NT2/D1 (cell line): ENCODE results near the gene ANKRD61.
"Not testable (repeated sequence)": the region's sequence is repeated elsewhere in the genome, so short reads cannot be mapped to it uniquely, and the experiment has no call there.

Experiments used
- DNase-seq: peaks from one replicate; pipeline ENCODE4 v3.0.0-alpha.2; 2011; ENCODE audit warnings: low read depth, low spot score
- H3K27me3 ChIP-seq: 2 replicates; pipeline ENCODE4 v1.6.0; 2011; ENCODE audit warnings: mild to moderate bottlenecking; ENCODE audit not compliant: insufficient read length, insufficient read depth
- H3K36me3 ChIP-seq: 2 replicates; pipeline ENCODE4 v1.6.1; 2011; ENCODE audit warnings: mild to moderate bottlenecking, low read length, mixed read lengths; ENCODE audit not compliant: insufficient read depth, insufficient read length
- H3K4me1 ChIP-seq: 2 replicates; pipeline ENCODE4 v1.5.1; 2011; ENCODE audit not compliant: insufficient read depth, insufficient read length
- H3K4me3 ChIP-seq: 2 replicates; pipeline ENCODE4 v1.5.1; 2011; ENCODE audit warnings: low read depth; ENCODE audit not compliant: insufficient read length
- H3K9ac ChIP-seq: 2 replicates; pipeline ENCODE4 v1.6.0; 2011; ENCODE audit warnings: low read depth; ENCODE audit not compliant: insufficient read length
- H3K9me3 ChIP-seq: 2 replicates; pipeline ENCODE4 v1.5.1; 2011; ENCODE audit warnings: mild to moderate bottlenecking, low read length; ENCODE audit not compliant: insufficient read depth
- SUZ12 ChIP-seq: IDR thresholded peaks from 2 replicates; pipeline ENCODE4 v1.6.1; 2011; ENCODE audit not compliant: insufficient read length, insufficient read depth; ENCODE audit errors: extremely low read depth
- YY1 ChIP-seq: IDR thresholded peaks from 2 replicates; pipeline ENCODE4 v1.6.1; 2011; ENCODE audit not compliant: insufficient read length, insufficient read depth
- ZNF274 ChIP-seq: IDR thresholded peaks from 2 replicates; pipeline ENCODE4 v1.6.1; 2011; ENCODE audit warnings: mild to moderate bottlenecking, low read depth, low read length

The ANKRD61 gene

DNA sequence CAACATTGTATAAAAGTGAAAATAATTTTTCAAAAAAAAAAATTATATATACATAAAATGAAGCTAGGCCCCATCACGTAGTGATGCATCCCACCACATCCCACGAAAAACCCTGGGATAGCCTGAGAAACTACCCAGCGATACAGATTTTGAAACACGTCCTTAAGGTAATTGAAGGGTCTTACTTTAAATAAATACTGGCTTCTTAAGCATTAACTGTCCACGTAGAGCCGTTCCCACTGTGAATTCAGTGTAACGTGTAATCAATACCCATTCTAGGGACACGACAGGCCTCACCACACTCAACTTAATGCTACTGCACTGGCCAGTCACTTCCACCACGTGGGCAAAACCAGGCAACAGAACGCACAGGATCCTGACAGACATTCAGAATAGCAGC, 4.0 kb downstream of the ANKRD61 start:
- no peaks in the 10 kb centered on the region for H3K4me1 ChIP-seq
- DNase-seq: no peak
- no peak overlapping the region for H3K9ac ChIP-seq
- no peak overlapping the region for H3K4me3 ChIP-seq
- H3K27me3 ChIP-seq: no peaks in the 10 kb centered on the region
- H3K36me3 ChIP-seq: peaks cover 87% of the 10 kb centered on the region
- no peaks in the 10 kb centered on the region for H3K9me3 ChIP-seq
- no peak for TF ChIP-seq ZNF274
- no peak for TF ChIP-seq SUZ12
- no peak for TF ChIP-seq YY1

DNA sequence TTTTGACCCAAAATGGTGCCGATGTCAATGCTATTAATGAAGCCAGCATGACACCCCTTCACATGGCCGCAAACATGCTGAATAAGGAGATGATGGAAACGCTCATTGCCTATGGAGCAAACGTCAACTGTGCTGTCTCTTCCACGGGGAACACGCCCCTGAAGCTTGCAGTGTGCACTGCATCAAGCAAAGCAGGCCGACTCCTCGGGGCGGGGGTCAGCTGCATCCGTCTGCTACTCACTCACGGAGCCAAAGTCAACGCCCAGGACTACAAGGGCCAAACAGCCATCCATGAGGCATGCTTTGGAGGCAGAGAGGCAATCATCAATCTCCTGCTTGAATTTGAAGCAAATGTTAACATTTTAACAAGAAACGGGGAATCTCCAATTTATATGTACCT, 4.5 kb downstream of the ANKRD61 start:
- peaks cover 87% of the 10 kb centered on the region for H3K36me3 ChIP-seq
- H3K27me3 ChIP-seq: no peaks in the 10 kb centered on the region
- no peak for TF ChIP-seq ZNF274
- TF ChIP-seq SUZ12: no peak
- no peak for TF ChIP-seq YY1
- no peaks in the 10 kb centered on the region for H3K4me1 ChIP-seq
- H3K4me3 ChIP-seq: no peak overlapping the region
- no peak for DNase-seq
- no peaks in the 10 kb centered on the region for H3K9me3 ChIP-seq
- H3K9ac ChIP-seq: no peak overlapping the region

GRCh38 chr7:6049780-6050179, 18.6 kb downstream of the ANKRD61 start:
- no peaks in the 10 kb centered on the region for H3K27me3 ChIP-seq
- no peaks in the 10 kb centered on the region for H3K9me3 ChIP-seq
- no peak for DNase-seq
- no peak overlapping the region for H3K9ac ChIP-seq
- H3K36me3 ChIP-seq: peaks cover 76% of the 10 kb centered on the region
- H3K4me3 ChIP-seq: no peak overlapping the region
- no peaks in the 10 kb centered on the region for H3K4me1 ChIP-seq
- TF ChIP-seq SUZ12 (no peak), YY1 (no peak), ZNF274 (no peak)

- not testable (repeated sequence) for H3K4me3 ChIP-seq, H3K9ac ChIP-seq, DNase-seq, H3K27me3 ChIP-seq, H3K4me1 ChIP-seq, H3K9me3 ChIP-seq
- H3K36me3 ChIP-seq: peaks cover 65% of the 10 kb centered on the region
These were observed 20.0 kb downstream of the ANKRD61 start for GRCh38 chr7:6051185-6051584.

DNA sequence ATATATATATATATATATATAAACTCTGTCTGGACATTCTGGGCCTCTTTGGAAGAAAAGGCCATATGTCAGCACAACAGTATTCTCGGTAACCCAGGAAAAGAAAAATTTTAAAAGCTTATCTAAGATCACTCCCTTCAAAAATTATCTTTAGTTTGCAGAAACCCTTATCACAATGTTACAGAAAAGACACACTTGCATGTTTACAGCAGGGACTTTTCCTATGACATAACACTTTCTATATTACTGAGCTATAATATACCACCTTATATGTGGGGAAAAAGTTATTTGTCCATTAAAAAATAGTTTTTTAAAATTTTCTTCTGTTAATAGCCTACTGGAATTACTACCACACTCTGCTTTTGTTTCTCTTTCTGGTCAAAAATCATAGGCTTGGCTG, 25.4 kb downstream of the ANKRD61 start:
- H3K27me3 ChIP-seq: no peaks in the 10 kb centered on the region
- H3K9ac ChIP-seq: no peak overlapping the region
- DNase-seq: no peak
- H3K36me3 ChIP-seq: peaks cover 30% of the 10 kb centered on the region
- H3K4me1 ChIP-seq: no peaks in the 10 kb centered on the region
- H3K4me3 ChIP-seq: no peak overlapping the region
- no peaks in the 10 kb centered on the region for H3K9me3 ChIP-seq
- TF ChIP-seq YY1 (no peak), SUZ12 (no peak), ZNF274 (no peak)

DNA sequence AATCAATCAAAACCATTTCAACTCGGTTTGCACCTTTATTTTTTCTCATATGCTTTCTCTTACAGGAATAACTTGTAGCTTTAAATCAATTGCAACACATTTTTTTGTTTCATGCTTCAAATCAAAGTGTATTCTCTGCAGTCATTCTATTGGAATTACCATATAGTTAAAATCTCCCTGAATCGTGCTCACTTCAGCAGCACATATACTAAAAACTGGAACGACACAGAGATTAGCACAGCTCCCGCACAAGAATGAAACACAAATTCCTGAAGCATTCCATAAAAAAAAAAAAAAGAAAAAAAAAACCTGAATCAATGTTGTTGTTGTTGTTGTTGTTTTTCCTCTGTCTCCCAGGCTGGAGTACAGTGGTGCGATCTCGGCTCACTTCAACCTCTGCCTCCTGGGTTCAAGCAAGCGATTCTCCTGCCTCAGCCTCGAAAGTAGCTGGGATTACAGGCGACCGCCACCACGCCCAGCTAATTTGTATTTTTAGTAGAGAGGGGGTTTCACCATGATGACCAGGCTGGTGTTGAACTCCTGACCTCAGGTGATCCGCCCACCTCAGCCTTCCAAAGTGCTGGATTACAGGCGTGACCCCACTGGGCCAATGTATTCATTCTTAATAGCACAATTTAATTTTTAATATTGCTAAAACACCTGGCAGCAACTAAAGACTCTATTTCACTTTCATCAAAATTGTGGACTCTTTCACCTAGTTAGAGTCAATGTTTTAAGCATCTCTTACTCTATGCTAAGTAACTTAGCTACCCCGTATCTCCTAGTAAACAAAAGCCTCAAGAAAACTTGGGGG, 26.3 kb downstream of the ANKRD61 start:
- Histone ChIP-seq H3K9me3 (no peaks in the 10 kb centered on the region), H3K4me1 (no peaks in the 10 kb centered on the region), H3K27me3 (no peaks in the 10 kb centered on the region), H3K36me3 (peaks cover 24% of the 10 kb centered on the region), H3K4me3 (peak overlapping the region; percentile 90), H3K9ac (peak overlapping the region; percentile 52)
- no peak for DNase-seq
- TF ChIP-seq YY1 (no peak), ZNF274 (no peak), SUZ12 (no peak)

DNA sequence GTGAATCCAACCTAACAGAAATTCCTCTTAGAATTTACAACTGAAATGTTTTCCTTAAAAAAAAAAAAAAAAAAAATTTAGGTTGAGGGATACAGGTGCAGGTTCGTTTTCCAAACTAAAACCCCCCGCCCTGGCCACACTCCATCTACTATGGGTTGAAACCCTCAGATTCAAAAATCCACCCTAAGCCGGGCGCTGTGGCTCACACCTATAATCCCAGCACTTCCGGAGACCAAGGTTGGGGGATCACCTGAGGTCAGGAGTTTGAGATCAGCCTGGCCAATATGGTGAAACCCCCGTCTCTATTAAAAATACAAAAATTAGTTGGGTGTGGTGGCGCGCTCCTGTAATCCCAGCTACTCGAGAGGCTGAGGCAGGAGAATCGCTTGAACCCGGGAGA, 28.8 kb downstream of the ANKRD61 start:
- not testable (repeated sequence) for H3K9ac ChIP-seq, H3K27me3 ChIP-seq, DNase-seq, H3K4me1 ChIP-seq, H3K9me3 ChIP-seq, H3K4me3 ChIP-seq, H3K36me3 ChIP-seq

GRCh38 chr7:6071406-6071805, 40.2 kb downstream of the ANKRD61 start:
- H3K9ac ChIP-seq: no peak overlapping the region
- no peak overlapping the region for H3K4me3 ChIP-seq

More at GRCh38 chr7:6071406-6071805, 40.2 kb downstream of the ANKRD61 start:
- TF ChIP-seq ZNF274 (no peak), SUZ12 (no peak), YY1 (no peak)
- no peaks in the 10 kb centered on the region for H3K4me1 ChIP-seq
- no peaks in the 10 kb centered on the region for H3K36me3 ChIP-seq
- H3K27me3 ChIP-seq: no peaks in the 10 kb centered on the region
- H3K9me3 ChIP-seq: no peaks in the 10 kb centered on the region
- DNase-seq: no peak
